ENCODE data around the gene HUNK.
"Not testable (repeated sequence)": the region's sequence is repeated elsewhere in the genome, so short reads cannot be mapped to it uniquely, and the experiment has no call there.

The HUNK gene

DNA sequence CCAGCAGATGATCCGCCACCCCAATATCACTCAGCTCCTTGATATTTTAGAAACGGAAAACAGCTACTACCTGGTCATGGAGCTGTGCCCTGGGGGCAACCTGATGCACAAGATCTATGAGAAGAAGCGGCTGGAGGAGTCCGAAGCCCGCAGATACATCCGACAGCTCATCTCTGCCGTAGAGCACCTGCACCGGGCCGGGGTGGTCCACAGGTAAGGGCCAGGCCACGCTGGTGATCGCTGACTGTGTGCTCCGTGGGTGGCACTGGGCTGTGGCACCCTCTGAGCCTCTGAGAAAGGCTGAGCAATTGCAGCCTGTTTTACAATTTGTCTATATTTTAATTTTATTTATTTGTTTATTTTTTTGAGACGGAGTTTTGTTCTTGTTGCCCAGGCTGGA is 51.7 kb downstream of the HUNK start:
- no peak for DNase-seq

DNA sequence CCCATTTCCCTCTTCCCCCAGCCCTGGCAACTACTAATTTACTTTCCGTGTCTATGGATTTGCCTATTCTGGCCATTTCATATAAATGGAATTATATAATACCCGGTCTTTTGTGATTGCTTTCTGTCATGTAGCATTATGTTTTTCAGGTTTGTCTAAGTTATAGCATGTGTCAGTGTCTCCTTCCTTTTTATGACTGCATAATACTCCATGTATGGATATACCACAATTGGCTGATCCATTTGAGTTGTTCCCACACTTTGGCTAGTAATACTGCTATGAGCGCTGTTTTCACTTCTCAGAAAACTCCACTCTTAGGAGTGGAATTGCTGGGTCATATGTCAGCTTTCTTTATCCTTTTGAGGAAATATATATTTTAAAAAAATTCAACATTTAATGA is 53.7 kb downstream of the HUNK start:
- DNase-seq, result no peak

DNA sequence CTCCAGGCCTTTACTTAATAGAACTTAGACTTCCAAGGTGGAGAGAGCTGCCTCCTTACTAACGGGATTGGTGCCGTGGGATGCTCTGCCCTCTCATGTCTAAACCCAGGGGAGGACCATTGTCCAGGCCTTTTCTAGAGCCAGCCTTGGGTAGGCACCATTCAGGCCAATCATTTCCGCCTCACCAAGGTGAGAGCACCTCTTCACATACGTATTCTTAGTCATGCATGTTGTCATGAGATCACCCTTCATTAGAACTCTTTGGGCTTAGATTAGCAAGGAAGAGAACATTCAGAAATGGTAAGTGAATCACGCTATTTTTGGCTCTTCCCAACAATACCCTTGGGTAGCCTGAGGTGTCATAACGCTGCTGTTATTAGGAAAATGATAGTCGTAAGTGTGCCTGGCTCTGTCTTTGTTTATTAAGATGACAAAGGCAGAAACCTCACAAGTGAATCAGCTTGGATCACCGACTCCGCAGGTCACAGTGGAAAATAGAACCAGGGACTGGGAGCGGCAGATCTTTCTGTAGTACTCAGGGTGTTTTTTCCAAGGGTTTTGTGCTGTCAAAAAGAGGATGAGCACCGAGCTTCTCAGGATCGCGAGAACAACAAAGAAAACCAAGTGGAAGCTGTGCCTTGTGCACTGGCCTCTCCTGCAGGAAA is 55.0 kb downstream of the HUNK start:
- no peak for DNase-seq

DNA sequence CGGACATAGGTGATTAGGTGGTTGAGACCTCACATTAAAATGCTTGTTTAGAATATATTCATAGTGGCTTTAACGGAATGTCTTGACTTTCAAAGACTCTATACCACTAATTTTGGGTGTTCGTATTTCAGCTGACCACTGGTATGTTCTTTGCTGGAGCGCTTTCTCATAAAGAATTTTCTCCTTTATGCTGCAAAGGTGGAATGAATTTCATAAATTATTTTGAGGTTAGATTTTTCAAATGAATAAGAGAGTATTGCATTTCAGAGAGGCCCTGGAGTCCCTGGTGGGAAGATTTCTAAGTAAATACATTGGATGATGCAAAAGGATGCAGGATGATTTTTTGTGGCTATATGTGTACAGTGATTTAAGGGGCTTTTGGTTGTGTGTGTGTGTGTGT is 55.8 kb downstream of the HUNK start:
- DNase-seq, result no peak

DNA sequence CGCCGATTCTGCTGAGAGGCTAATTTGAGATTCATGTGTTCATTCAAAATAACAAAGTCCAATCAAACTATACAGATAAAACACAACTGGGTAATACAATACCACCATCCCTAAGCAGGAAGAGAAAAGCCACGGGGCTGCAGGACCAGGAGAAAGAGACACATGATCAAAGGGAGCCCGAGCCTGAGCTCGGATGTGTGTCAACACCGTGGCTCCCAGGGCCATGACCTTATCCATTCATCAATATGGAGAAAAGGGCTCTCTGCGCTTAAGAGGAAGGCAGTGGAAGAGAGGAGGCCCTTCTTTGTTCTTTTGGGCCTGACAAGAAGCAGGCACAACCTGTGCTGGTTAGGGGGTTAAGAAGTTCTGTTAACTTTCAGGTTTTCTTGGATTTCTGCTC is 56.7 kb downstream of the HUNK start:
- no peak for DNase-seq

DNA sequence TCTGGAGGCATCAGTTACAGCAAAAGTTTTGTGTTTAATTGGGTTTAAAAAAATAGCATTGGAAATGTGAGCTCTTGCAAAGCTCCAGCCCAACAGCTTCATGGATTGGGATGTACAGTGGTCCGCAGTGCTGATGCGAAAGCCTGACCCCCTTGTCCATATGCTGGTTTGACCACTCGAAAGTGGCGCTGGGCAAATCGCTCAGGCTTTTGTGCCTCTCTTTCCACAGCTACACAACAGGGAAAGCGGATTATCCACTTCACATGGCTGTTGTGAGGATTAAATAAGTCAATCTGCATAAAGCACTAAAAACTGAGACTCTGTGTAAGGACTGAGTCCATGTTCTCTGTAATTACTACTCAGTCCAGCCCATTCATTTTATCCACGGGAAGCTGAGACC is 57.2 kb downstream of the HUNK start:
- no peak for DNase-seq

DNA sequence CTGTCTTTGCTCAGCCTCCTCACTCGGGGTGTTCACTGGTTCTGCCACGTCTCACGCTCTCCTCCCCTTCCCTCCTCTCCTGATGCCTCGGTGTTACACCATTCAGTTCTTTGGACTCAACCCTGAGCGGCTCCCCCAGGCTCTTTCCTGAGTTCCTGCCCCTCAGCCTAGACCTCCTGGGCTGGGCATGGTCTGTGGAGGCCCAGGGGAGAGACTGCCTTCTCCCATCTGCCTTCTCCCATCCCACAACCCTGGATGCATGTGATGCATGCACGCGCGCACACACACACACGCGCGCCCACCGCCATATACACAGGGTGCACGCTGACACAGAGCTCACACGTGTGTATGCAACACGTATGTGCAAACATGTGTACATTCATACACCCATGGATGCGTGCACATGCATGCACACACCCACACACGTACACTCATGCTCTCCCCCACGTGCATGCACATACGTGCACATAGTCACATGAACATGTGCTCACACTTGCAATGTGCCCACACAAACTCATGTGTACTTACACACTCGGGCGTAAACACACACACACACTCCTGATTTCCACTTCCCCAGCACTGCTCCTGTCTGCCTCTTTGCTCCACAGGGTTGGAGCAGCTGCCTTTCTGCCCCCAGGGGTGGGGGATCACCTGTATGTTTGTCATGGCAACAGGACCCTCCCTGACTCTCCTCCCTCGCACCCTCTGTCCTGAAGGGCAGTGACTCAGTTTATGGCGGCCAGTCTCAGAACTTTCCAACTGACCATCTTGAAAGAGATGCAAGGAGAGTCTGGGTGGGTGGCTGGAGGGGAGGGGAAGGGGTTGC is 59.0 kb downstream of the HUNK start:
- no peak for DNase-seq

DNA sequence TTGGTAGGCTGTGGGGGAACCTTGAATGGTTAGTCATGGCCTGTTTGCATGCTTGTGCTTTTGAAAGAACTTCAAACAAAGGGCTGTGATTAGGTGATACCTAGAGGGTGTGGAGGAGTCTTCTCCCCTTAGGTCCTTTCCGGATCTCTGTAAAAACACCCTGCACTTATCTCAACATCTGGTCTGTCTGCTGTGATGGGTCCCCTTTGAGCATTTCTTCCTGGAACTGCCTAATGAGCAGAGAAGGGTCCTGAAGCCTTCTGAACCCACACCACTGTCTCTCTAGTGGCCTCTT is 59.6 kb downstream of the HUNK start:
- DNase-seq, result no peak

DNA sequence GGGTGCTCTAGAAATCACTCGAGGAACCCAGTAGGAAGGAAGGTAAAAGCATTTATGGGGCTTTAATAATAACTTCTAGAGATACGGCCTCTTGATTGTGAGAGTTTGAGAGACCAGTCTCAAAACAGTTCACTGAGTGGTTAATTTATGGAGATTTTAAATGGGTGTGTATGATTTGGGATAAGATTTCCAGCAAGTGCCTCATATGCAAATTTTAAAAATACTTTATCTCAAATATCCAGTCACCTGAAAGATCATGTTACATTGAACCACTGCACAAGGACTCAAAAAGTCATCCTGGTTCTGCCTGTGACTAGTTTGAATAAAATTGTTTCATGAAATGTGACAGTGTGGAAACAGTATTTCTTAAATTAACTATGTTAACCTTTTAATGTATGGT is 64.5 kb downstream of the HUNK start:
- no peak for DNase-seq

DNA sequence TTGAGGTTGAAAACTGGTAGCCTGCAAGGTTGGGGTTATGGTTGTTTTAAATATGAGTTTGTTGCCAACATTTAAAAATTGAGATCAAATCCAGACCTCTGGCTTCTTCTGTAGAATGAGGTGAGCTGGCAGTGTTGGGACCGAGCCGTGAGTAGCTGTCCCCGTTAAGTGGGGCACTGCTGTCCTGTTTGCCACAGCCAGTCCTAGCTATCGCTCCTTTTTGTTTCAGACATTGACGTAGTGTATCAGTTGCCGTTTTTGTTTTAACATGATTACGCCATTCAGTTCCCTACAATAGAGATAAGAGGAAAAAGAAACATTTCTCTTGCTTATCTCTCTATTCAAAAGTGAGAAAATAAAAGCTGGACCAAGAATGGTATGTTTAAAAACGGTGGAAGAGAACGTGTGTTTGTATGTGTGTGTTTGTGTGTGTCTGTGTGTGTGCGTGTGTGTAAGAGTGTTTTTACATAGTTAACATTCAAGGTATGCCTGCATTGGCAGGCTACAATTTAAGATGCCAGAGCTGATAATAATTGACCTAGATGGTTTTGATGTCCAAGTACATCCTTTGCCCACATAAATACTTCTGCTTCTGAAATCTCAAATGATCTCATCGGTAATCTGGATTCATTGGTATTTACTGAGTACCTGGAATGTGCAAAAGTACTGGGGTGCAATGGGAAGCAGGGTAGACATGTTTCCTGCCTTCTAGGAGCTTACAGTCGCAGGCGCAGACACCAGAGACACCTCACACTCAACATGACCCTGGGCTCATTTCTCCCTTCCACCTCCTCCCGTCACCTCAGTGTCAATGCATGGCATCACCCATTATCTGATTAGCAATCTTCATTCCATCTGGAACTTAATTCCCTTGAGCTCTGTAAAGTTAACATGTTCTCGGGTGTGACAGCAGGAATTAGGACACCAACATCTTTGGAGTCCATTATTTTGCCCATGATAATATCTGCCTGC is 65.8 kb downstream of the HUNK start:
- DNase-seq, result no peak

DNA sequence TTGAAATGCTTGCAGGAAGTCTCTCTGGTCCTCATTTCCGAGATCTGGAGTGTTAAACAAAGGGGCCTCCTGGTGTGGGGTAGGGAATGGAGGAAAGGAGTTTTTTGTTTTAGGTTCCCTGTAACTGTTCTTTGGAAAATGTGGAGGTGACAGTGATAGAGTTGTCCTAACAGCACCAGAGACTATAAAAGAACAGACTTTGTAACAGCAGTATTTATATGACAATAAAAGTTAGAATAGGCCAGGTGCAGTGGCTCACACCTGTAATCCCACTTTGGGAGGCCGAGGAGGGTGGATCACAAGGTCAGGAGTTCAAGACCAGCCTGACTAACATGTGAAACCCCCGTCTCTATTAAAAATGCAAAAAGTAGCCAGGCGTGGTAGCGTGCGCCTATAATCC is 68.9 kb downstream of the HUNK start:
- no peak for DNase-seq

DNA sequence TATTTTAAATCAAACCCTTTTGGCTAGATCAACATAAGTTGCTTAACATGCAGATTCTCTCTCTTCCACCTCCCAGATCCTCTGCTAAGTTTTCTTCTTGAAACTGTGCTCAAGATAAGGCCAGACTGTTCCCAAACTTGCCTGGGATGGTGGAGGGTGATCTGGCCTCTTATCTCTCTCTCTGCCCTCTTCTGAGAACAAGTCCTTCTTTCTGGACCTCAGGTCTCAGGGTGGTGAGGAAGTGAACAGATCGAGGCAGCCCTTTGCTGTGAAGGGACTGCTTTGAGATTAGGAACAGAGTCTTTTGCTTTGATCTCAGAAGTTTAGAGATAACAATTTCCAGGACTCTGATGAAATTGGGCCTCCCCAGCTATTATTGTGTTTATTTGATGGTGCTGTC is 70.7 kb downstream of the HUNK start:
- no peak for DNase-seq

DNA sequence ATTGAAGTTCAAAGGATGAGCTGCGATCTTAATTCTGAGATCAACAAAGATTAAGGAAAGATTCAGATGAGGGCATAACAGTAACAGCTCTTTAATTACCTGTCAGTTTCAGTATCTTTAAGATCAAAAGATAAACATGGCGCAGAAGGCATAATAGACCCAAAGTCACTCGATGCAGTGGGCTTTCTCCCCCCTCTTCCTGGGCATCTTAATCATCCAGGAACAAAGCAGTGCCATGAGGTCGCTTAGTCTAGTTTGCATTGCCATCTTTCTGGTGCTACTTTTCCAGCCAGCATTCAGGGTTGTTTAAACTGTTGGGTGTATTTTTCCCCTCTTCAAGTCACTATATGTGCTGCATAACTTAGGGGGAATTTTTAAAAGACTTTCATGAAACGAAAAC is 72.3 kb downstream of the HUNK start:
- no peak for DNase-seq

DNA sequence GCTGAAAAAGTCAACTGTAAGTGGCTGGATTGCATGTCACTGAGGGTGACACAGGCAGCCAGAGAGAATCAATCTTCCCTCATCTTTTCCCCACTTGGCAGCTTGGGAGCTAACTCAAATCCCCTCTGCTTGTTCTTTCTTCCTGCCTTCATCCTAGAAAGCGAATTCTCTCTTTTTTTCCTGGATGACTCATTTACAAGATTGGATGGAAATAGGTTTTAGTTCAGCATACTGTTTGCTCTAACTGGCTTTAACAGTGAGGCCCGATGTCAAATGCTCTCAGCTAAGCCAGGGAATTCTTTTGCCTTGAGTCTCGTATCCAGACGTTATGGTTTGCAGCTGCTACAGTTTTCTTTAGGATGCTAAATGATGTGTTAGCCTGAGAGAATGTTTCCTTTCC is 72.7 kb downstream of the HUNK start:
- DNase-seq, result no peak

DNA sequence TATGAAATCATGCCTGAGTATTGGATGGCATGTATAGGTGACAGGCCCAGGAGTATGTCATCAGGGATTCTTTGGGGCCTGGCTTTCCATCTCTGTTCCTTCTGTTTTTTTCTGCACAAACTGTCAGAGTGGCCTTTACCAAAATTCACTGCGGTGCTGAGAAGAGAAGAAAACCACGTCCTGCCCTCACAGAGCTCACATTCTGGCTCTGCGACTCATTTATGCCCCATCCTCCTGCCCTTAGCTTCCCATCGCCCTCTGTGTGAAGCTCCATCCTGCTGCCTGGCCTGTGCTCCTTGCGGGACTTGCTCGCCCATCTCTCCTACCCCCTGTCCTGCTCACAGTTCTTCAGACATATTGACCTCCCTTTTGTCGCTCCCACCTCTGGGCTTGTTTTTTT is 73.4 kb downstream of the HUNK start:
- no peak for DNase-seq

DNA sequence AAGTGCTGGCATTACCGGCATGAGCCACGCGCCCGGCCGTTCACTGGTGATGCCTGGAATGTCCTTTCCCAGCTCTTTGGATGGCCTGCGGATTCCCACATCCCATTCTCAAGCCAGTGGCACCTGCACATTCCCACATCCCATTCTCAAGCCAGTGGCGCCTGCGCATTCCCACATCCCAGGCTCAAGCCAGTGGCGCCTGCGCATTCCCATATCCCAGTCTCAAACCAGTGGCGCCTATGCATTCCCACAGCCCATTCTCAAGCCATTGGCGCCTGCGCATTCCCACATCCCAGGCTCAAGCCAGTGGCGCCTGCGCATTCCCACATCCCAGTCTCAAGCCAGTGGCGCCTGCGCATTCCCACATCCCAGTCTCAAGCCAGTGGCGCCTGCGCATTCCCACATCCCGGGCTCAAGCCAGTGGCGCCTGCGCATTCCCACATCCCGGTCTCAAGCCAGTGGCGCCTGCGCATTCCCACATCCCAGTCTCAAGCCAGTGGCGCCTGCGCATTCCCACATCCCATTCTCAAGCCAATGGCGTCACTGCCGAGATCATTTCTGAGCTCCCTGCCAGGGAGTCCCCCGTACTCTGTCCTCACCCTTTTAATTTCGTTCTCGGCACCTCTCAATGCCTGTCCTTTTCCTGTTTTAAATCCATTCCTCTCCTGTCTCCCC is 74.2 kb downstream of the HUNK start:
- not testable (repeated sequence) for DNase-seq

DNA sequence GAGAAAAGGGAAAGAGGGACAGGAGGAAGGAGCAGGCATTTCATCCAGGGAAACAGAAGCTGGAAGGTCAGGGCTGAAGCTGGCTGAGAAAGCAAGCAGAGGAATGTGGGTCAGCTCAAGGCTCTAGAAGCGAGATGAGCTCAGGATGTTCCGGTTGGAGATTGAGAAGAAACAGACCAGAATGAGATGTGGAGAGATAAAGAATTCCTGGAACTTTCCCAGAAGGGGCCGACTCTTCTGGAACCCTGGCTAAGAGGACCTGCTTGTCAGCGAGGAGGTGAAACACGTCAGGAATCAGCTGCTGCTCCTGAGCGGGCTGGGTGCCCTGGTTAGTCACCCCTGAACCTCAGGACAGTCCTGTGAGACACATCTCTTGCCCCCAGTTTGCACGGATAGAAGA is 75.9 kb downstream of the HUNK start:
- DNase-seq, result no peak

DNA sequence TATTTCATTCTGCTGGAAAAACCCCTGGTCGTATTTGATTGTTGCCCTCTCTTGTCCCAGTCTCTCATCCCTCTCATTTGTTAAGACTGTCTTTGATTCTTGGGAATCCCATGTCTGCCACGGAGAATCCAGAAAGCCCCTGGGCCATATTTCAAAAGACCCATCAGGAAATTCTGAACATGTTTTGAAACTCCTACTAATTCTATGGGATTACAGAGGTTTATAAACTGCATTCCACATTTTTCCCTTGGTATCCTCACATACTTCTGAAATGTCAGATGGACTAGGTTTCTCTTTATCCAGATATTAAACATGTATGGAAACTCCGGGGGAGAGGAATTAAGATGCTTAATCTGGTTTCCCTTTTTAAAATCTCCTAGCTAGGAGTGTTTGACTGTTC is 80.0 kb downstream of the HUNK start:
- no peak for DNase-seq

DNA sequence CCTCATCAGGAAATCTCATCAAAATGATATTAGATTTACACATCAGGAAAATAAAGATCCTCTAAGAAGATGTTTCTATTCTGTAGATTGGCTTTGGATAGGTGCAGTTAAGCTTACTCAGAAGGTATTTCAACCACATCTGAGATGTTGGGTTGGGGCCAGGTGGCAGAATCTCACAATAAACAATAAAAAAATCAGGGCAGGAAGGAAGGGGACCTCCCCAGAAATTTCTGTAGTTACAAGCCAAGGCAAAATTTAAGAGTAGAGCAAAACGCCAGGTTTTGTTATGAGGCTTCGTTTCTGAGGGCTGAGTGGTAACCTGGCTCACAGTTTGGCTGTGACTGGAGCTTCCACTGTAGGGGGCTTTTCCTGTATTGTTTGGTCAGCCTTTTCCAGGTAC is 84.8 kb downstream of the HUNK start:
- peak; percentile 17 for DNase-seq

DNA sequence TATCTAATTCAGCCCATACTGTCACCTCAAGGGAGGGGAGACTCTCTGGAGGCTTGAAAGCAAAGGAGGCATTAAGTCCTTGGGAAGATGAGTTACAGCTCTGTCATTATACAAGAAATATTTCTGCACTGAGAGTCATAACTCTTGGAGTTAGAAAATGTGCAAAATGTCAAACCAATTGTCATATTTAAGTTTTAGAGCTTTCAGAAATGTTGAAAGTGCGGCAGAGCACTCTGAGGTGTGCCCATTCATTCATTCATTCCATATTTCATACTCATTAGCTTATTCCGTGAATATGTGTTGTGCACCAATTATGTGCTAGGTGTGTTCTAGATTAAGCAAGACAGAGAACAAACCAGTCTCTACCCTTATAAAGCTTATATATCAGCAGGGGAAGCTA is 87.1 kb downstream of the HUNK start:
- no peak for DNase-seq

DNA sequence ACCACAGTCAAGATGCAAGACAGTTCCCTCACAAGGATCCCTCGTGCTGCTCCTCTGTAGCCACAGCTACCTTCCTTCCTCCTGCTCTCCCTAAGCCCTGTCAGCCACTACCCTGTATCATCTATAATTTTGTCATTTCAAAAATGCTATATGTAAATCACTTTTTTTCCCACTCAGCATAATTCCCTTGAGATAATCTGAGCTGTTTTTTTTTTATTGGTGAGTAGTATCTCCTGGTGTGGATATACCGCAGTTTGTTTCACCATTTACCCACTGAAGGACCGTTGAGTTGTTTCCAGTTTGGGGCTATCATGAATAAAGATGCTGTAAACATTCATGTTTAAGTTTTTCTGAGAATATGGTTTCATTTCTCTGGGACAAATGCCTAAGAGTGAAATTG is 88.2 kb downstream of the HUNK start:
- DNase-seq, result no peak

DNA sequence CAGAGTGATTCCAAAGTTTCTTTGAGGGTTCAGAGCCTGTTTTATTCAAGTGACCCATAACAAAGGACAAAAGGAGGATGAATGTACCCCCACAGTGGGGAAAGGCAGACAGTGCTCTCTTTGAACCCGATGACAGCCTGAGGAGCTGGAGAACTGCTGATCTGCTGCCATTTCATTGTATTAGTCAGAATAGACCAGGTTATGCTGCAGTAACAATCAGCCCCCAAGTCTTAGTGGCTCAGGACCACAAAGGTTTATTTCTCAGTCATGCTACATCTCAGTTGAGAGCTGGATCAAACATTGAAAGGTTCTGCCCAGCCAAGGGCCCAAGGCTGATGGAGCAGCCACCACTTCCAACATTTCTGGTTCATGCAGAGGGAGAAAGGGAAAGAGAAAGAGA is 88.9 kb downstream of the HUNK start:
- DNase-seq, result no peak

DNA sequence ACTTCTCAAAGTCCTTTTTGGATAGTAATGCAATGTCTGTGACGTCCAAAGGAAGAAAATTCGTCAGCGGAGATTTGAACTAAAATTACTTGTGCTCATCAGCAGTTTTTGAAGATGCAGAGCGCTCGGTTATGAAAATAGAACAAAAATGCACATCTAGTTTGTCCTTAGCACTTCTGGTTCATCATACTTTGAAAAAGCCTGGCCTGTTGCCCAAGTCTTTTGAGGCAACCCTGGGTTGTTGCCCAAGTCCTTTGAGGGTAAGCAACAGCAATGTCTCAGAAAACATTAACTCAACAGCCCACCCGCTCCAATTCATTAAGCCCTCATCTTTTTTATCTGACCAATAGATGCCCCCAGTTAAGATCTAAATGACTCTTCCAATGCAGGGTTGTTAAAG is 91.9 kb downstream of the HUNK start:
- no peak for DNase-seq
